GM21526 (cell line): ENCODE data around the gene WWOX.

Experiments
- ATAC-seq: cut with Tn5 transposase; IDR thresholded peaks from one replicate; pipeline ENCODE4 v1.9.1; 2021; ENCODE audit warnings: moderate library complexity; ENCODE audit not compliant: unreplicated experiment, low FRiP score

The WWOX gene

DNA sequence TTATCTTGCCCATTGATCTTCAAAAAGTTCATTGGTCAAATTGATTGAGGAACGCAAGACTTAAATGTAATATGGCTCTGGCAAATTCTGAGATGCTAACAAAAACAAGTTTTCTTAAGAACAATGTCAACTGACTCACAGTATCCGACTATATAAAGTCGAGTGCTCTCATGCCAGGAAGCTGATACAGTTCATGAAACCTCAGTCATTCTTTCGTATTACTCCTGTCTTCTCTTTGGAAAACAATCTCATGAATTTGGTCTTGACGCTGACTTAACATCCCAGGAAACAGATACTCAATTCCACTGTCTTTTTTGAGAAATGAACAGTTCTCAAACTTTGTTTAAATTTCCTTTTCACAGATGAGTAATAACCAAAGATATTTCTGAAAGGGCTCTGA lies 796.2 kb downstream of the WWOX start:
- no peak for ATAC-seq

DNA sequence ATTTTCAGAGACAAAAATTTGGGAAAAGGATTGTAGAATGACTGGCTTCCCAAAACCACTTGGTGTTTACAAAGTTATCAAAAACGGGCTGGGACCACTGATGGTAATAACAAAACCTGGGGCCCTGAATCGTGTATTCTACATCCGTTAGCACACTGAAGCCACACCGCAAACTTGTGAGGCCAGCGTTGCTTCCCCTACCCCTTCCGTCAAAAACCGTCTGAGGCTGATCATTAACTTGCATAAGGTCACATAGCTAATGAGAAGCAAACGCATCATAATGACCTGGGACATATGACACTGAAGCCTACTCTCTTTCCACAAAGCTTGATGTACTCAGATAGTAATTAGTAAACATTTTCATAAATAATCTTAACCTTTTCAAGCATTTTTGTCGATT lies 796.8 kb downstream of the WWOX start:
- ATAC-seq: no peak

DNA sequence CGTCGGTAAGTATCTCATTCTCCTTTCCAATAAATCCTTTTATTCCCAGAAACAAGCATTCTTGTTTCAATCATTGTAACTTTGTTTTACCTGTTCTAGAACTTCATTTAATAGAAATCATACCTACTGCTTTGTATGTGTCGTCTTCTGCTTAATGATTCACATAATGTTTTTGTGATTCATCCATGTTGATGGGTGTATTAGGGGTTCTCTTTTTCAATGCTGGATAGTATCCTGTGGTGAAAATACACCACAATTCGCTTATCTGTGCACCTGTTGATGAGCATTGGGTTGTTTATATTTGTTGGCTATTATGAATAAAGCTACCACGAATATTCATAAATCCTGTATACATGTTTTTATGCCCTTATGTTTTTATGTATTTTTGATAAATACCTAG lies 797.8 kb downstream of the WWOX start:
- no peak for ATAC-seq

DNA sequence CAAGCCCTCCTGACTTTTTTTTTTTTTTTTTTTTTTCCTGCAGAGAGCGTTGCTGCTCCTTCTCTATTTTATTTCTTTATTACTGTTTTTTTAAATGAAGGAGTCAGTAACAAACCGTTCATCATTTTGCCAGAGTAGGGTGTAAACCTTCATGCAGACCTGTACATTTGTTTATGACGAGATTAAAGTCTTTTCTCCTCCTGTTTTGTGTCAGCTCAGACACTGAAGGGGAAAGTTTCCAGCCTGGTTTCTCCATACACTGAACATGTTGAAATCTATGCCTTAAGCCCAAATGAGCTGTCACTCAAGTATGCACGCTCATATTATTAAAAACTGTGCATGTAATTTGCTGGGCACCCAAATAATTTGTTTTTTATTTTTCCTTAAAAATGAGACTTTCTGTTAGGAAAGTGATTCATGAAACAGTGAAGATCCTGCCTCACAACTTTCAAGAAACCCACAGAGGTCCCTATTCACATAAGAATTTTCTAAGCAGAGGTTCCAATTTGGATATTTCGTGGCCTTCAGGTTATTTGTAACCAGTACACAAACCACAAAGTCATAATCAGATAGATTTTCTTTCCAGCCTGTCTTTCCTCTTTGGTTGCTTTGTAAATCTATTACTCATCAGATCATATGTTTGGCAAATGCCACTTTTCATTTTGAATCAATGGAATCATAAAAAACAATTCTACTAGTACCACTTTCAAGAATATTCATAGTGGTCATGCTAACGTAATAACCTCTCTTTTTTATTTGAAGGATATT lies 800.8 kb downstream of the WWOX start:
- no peak for ATAC-seq

DNA sequence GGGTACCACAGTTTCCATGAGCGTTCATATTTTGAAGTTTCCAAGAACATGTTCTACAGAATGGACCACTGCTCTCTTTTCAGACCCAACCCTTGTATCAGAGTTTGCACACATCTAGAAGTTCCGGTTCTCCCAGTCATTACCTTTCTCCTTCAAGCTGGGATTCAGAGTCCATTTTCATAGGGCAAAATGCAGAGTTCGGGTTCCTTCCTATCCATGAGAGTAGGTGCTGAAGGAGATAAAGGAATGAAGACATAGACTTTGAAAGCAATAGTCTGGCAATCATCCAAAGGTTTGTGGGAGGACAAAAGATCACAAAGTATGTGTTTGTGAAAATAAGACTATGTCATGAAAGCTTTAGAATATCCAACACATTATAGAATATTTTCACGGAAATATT lies 801.5 kb downstream of the WWOX start:
- ATAC-seq: no peak

DNA sequence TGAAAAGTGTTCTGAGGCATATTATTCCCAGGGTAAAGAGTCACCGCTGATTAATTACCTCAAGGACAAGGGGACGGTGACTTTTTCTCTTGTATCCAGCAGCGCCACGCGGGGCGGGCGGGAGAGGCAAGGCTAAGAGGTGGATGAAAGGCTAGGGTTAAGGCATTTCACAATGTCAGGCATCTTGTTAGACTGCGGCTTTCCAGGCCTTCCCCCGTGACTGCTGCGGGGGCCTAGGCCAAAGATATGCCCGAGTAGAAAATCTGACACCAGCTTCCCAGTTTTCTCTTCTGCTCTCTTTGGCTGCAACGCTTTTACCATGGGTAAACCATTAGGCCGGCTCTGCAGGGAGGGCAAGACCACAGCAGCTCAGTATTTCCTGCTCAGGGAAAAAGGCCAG lies 802.9 kb downstream of the WWOX start:
- no peak for ATAC-seq

DNA sequence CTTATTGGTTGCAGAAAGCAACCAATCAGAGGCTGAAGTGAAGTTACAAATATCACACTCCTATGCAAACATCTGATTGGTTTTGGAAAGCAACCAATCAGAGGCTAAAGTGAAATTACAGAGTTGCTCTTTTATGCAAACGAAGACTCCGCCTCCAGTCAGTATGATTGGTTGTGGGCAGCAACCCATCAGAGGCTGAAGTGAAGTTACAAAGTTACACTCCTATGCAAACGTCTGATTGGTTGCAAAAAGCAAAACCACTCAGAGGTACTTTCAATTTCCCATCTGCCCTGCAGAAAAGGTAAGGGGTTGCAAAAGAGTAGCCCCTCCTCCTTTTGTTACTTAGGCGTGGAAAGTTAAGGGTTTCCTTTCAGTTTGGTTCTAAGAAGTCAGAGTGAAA lies 803.8 kb downstream of the WWOX start:
- ATAC-seq: no peak

DNA sequence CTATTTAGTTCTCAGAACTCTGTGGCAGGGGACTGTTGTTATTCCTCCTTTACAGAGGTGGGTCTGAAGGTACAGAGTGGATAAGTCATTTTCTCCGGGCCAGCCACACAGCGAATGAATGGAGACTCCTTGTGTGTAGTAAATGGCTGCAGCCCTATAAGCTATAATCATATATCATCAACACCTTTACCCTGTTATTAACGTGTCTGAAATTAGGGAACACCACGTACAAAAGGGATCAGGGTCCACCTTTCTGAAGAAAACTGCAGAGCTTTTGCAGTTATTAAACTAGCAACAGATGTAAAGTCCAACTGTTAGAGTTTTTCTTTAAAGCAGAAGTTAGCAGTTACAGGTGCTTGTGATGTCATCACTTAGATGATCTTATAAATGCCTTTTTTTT lies 804.4 kb downstream of the WWOX start:
- no peak for ATAC-seq

DNA sequence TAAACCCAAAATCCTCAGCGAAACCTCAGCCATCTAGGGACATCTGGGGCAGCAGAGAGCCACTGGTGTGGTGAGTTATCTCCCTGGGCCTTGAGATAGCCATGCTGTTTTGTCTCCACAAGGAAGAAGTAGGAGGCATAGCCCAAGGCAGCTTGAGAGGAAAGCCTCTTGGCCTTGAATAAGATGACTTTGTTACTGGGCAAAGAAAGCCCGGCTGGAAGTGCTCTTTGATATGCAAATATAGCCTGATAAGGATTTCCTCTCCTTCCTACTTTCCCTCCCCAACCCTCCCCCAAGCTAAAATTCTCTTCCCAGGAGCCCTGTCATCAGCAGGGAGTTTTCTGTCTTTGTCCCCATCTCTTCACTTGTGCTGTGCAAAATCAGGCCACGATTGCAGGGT lies 806.7 kb downstream of the WWOX start:
- no peak for ATAC-seq

DNA sequence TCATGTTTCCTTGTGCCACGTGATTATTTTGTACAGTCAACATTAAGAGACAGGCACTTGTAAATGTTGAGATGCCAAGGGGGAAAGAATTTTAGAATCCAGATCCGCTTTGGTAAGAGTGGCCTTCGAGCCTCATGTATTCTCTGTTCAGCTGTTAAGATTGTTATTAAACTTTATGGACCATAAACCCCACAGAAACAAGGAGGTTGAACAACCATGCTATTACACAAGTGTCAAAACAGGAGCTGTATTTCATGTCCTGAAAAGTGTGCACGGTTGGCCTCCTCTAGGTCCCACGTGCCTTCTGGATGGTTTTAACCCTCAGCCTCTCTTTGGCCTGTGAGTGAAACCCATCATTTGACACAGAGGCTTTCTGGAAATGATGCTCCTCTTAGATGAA lies 809.8 kb downstream of the WWOX start:
- ATAC-seq: no peak

DNA sequence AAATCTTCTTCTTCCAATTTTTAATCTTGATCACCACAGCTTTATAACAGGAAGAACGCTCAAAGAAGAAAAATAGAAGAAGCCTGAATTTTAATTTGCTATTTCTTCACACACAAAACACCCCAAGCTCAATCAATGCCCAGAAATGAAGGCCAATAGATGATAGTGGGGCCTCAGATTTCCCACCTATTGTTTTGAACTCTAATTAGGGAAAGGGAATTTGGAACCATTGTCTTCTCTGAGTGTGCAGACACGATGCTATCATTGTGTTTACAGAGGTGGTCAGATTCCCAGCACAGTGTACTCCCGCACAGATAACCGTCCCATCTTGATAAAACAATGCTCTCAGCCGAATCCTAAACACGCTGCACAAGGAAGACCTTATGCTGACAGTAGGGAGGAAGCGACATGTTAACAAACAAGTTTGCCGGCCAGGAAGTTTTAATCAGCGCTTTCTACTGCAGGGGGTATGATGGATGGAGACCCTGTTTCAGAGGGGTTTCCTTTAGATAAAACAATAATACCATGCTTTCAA lies 816.4 kb downstream of the WWOX start:
- ATAC-seq: no peak

DNA sequence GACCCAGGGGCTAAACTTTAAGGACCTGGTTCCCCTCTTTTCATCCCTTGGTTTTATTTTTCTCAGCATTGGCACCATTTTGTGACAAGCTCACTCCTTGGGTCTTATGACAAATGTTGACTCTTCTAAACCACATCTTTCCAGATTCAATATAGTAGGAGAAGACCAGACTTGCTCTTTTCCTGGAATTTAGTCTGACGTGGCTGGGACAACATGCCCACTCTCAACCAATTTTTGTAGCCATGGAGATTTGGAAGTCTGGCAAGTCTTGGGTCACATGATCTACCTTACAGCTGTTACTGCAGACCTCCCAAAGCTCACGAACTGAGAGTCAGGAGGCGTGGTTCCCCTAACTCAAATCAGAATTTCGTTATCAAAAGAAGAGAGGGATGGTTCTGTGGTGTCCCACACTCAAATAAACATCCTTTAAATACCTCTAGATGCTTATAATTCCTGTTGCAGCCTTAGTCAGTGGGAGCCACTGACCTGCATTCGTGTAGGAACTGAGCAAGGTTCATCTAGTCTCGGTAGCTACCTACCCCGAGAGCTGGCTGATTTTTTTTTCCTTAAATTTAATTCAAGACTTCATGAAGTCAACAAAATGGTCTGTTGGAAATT lies 817.6 kb downstream of the WWOX start:
- no peak for ATAC-seq

DNA sequence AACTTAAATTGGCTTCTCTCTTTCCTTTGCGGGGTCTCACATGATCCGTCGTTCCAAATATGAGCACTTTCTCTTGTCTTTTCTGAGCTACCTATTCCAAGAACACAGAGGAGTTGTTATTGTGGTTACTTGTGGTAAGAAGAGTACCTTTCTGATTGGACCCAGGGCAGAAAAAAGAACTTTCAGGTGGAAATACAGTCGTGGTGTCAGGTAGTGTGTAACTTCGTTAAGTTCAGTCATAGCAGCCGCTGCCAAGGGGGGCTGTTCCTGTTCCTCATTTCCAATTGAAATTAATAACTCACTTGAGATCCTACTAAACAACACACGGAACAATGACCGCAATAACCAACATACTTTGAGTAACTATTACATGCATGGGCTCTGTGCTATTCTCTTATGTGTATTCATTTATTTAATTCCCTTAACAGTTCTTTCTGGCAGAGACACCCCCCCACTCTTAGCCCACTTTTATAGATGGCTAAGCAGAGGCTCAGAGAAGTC lies 819.4 kb downstream of the WWOX start:
- no peak for ATAC-seq

DNA sequence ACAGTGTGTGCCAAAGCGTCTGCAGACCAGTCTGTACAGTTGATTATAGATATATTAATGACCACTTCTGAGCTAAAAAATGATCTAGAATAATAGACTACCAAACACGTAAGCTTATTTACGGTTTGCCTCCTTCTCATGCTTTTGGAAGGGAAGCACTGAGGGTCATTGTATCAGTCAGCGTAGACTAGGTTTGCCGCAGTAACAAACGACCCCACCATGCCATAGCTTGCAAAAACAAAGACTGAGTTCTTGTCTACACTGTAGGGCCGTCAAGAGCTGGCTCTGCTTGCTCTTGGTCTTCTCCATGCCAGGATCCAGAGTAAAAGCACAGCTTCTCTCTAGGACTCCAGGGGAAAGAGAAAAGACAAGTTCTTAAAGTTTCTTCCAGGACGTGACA lies 820.4 kb downstream of the WWOX start:
- ATAC-seq: no peak

DNA sequence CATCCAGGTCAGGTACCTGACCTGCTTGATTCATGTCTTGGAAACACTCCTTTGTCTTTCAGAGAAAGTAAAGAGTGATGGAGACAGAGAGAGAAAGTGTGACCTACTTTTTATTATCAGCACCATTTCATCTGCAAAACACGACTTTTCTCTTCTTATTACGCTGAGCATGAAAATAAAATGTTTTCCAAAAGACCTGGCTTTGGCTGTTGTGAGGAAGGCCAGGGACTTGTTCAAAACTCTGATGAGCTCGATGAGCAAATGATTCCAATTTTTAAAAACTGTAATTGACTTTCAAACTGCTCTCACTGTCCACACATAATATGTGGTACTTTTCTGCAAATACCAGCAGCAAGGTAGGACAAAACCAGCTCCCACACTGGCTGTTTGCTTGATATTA lies 821.2 kb downstream of the WWOX start:
- no peak for ATAC-seq

DNA sequence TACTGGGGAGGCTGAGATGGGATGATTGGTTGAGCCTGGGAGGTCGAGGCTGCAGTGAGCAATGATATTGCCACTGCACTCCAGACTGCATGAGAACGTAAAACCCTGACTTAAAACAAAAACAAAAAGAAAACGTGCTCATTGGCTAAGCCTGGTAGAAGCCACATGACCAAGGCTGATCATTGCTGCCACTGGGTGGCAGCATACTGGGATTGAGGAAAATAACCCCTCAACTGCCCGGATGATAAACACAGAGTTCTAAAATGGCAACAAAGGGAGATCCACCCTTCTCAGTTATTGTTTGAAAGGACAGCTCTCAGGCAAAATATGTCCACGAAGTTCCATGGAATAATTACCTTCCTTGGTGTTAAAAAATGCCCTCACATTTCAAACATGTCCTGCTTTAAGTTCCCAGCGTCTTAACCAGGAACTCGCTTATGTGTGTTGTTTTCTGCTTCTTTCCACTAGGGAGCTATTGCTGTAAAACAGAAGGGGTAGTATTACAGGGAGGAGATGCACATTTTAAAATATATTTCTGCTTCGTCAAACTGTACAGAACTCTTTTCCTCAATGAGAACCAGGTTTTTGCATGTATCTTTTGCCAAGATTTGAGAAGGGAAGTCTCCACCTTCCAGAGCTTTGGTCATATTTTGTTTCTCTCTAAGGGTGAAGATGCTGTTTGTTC lies 825.8 kb downstream of the WWOX start:
- ATAC-seq: peak; percentile 58

DNA sequence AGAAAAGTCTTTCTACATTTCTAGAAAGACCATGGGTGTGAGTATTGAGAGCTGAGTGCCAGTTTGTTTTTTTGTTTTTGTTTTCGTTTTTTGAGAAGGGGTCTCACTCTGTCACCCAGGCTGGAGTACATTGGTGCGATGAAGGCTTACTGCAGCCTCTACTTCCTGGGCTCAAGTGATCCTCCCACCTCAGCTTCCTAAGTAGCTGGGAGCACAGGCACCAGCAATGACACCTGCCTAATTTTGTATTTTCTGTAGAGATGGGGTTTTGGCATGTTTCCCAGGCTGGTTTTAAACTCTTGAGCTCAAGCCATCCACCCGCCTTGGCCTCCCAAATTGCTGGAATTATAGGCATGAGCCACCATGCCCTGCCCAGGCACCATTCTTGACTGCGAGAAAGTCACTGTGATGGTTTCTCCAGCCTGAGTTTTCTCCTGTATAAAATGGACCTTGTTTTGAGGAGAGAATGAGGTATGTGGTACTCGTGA lies 827.3 kb downstream of the WWOX start:
- ATAC-seq: no peak

DNA sequence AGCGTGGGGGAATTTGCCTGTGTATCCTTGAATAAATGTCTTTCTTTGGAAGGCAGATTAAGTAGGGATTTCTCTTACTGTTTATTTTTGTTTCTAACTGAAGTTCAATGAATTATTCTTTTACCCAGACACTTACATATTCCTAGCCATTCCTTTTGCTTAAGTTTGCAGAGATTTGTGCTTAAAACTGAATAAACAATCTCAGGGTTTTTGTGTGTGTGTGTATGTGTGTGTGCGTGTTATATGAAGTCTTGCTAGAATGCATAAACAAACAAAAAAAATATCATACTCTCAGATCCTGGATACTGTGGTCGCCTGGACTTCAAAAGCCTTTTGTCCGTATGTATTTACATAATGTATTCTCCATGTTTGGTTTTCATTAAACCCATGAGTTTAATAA lies 828.3 kb downstream of the WWOX start:
- no peak for ATAC-seq

DNA sequence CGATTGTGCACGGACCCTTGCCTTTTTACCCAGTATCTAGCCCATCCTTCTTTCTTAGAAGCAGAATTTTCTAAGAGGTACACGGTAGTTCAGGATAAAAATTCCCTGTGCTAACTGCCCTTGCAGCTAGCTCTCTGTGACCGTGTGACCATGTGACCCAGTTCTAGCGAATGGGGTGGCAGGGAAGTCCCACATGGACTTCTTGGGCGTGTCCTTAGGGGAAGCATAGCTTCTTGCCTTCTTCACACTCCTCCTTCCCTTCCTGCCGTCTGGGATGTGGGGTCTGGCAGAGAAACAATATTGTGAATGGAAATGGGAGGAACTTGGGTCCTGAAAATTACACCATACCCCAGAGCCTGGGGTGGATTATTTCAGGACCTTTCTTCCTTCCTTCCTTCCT lies 830.4 kb downstream of the WWOX start:
- ATAC-seq: no peak

DNA sequence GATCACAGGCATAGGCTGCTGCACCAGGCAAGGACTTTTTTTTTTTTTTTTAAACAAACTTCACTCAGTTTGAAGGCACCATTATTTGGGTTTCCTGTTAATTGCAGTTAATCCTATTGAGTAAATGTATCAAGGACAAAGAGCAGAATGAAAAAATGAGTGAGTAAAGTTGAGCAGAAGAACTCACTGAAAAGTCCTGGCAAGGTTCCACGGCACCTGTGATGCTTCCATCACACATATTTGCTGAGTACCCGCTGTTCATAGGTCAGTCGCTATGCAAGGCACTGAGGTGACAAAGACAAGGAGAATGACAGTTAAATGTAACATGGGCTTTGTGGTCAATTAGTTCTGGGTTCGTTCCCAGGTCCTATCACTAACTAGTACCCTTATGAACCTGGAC lies 831.1 kb downstream of the WWOX start:
- no peak for ATAC-seq

DNA sequence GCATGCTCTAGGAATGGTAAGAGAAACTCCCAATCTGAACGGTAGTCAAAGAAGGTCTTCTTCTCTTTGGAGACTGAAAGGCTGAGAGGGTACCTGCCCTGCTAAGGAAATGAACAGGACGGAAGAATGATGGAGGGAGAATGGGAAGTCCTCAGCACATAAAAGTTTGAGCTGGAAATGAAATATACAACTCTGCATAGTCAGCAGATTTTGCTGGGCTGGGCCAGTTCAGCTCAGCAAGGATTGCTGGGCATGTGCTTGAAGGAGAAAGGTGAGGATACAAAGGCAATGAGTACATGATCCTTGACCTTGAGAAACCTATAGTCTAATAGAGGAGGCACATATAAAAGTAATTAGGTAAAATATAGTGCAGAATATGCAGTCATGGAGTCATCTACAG lies 831.8 kb downstream of the WWOX start:
- ATAC-seq: no peak
